Measurements from ENCODE around the gene UFD1. TPM values are rescaled to one million over a fixed set of nuclear protein-coding genes. Genes with fewer than 3 reads are reported as not detected.
A peak's percentile ranks its signal among the peaks of the same experiment; 100 is the strongest.

The UFD1 gene
- total RNA-seq, 2 experiments from 2014 or later = 68.5 to 77.4 TPM

- TF ChIP-seq CTCF (IDR thresholded peaks at IDR 0.05) = no peak
- Mint-ChIP-seq H3K27me3 (no peaks in the 10 kb centered on the region), H3K4me3 (peak overlapping the region; percentile 93), H3K36me3 (ENCODE audit: low read depth) (peaks cover 66% of the 10 kb centered on the region), H3K27ac (peak overlapping the region; percentile 91), H3K4me1 (ENCODE audit: low read depth) (peaks cover 47% of the 10 kb centered on the region), H3K9me3 (no peaks in the 10 kb centered on the region)
- H3K27ac ChIP-seq (ENCODE audit: low read depth in 1 of 2, low read length in 2 of 2) = peak overlapping the region; percentile 82 to 85
- POLR2A ChIA-PET = interaction anchor here (0.6 to 8.2 kb wide), 9 partner anchors 15 to 494 kb away, joined by 3 to 94 read pairs (median 6); partner anchors contain the start of genes CDC45, COMT, ESS2 and HIRA
- H3K27me3 ChIP-seq (ENCODE audit: control insufficient read depth in 1 of 2, insufficient read depth in 2 of 2, low read length in 2 of 2) = no peaks in the 10 kb centered on the region
- DNase-seq (peak in 4 of 14 experiments; percentile 3 to 75 (median 33)), ATAC-seq (ENCODE audit: poor library complexity) (peak; percentile 11)
- peak overlapping the region; percentile 88 for H3K4me3 ChIP-seq (ENCODE audit: low read length)
- intact Hi-C loops (cut with DNase I, micrococcal nuclease) = loop anchor here (1.0 to 10.0 kb wide), 4 partner anchors 26 to 343 kb away; partner anchors contain the start of gene ESS2 (in 1 of the 2)
- H3K36me3 ChIP-seq (ENCODE audit: insufficient read depth, low read length) = peaks cover 43% of the 10 kb centered on the region
- CTCF ChIA-PET = interaction anchor here (0.8 to 1.6 kb wide), 4 partner anchors 15 to 269 kb away, joined by 3 to 5 read pairs (median 4); no protein-coding TSS in a partner anchor
- no peaks in the 10 kb centered on the region for H3K9me3 ChIP-seq (ENCODE audit: control insufficient read depth in 1 of 2, insufficient read depth in 1 of 2, low read length in 2 of 2)
- H3K4me1 ChIP-seq (ENCODE audit: insufficient read depth, low read length) = peaks cover 38% of the 10 kb centered on the region
Observed at GRCh38 chr22:19448076-19448607, 30.9 kb downstream of the UFD1 start.

GRCh38 chr22:19447330-19448075 is 31.5 kb downstream of the UFD1 start, which contains the start of gene C22orf39:
C22orf39 (minus strand) TSS chr22:19447711; CDS start chr22:19447688, 23 bp downstream.
- Mint-ChIP-seq H3K36me3 (ENCODE audit: low read depth) (peaks cover 65% of the 10 kb centered on the region), H3K27ac (peak within 1 kb of the TSS; percentile 91), H3K9me3 (no peaks in the 10 kb centered on the region), H3K4me3 (peak within 1 kb of the TSS; percentile 93), H3K27me3 (no peaks in the 10 kb centered on the region), H3K4me1 (ENCODE audit: low read depth) (peaks cover 52% of the 10 kb centered on the region)
- Histone ChIP-seq H3K27ac (ENCODE audit: low read depth in 1 of 2, low read length in 2 of 2) (peak within 1 kb of the TSS; percentile 82 to 85), H3K4me1 (ENCODE audit: insufficient read depth, low read length) (peaks cover 38% of the 10 kb centered on the region), H3K4me3 (ENCODE audit: low read length) (peak within 1 kb of the TSS; percentile 88), H3K27me3 (ENCODE audit: control insufficient read depth in 1 of 2, insufficient read depth in 2 of 2, low read length in 2 of 2) (no peaks in the 10 kb centered on the region), H3K36me3 (ENCODE audit: insufficient read depth, low read length) (peaks cover 38% of the 10 kb centered on the region), H3K9me3 (ENCODE audit: control insufficient read depth in 1 of 2, insufficient read depth in 1 of 2, low read length in 2 of 2) (no peaks in the 10 kb centered on the region)
- DNase-seq (peak; percentile 75 to 96 (median 85)), ATAC-seq (ENCODE audit: poor library complexity) (peak; percentile 92)
- intact Hi-C loops (cut with DNase I, micrococcal nuclease) = loop anchor here (1.0 to 10.0 kb wide), 7 partner anchors 14 to 343 kb away; partner anchors contain the start of genes CDC45 (in 2 of the 2), UFD1 (in 2 of the 2), ESS2 (in 1 of the 2) and MRPL40 (in 1 of the 2)
- ChIA-PET POLR2A (interaction anchor here (0.6 to 8.2 kb wide), 13 partner anchors 10 to 494 kb away, joined by 3 to 94 read pairs (median 4); partner anchors contain the start of genes CDC45, COMT, ESS2 and HIRA), CTCF (interaction anchor here (0.8 to 1.6 kb wide), 4 partner anchors 14 to 268 kb away, joined by 3 to 5 read pairs (median 4); no protein-coding TSS in a partner anchor)
- no peak for TF ChIP-seq CTCF (IDR thresholded peaks at IDR 0.05)

All from CD4-positive, alpha-beta T cell (primary cell).